Colonic mucosa (tissue), 4 donors: Measurements from ENCODE around the gene DEFB112. TPM values are rescaled to one million over a fixed set of nuclear protein-coding genes. Genes with fewer than 3 reads are reported as not detected.

Source experiments
- DNase-seq: peaks from one replicate; pipeline ENCODE4 v3.0.0-alpha.2; 2020
- H3K27ac ChIP-seq: fragments of 200-600 bp; one replicate; pipeline ENCODE4 v1.8.0; 2021
- H3K27me3 ChIP-seq: fragments of 200-600 bp; one replicate; pipeline ENCODE4 v1.8.0; 2021
- H3K36me3 ChIP-seq: fragments of 200-600 bp; one replicate; pipeline ENCODE4 v1.8.0; 2021
- H3K4me1 ChIP-seq: fragments of 200-600 bp; one replicate; pipeline ENCODE4 v1.8.0; 2021; ENCODE audit warnings: mild to moderate bottlenecking
- H3K4me3 ChIP-seq: fragments of 200-600 bp; one replicate; pipeline ENCODE4 v1.8.0; 2021
- H3K9ac ChIP-seq, 2 donors: one replicate each; pipeline ENCODE4 v1.7.0; 2013; ENCODE audit warnings: control low read depth in 2 of 2, low read depth in 2 of 2, low read length in 2 of 2
- H3K9me3 ChIP-seq: fragments of 200-600 bp; one replicate; pipeline ENCODE4 v1.8.0; 2021
- intact Hi-C: fragments of 100-400 bp; cut with DNase I; formaldehyde crosslinking; loops from one replicate; pipeline ENCODE4 v1.14.1; 2022
- total RNA-seq, 2 donors: library from RNA; stranded (reverse); fragmentation: NEBNext Ultra II Directional in 1 of 2; extraction: Animal tissue kit (Norgen Biotek cat#: 25700) in 1 of 2; gene quantifications; one replicate each; pipeline ENCODE4 v1.2.1, GENCODE V29; 2021
- TF ChIP-seq, protein P1 (sequence below): fragments of 200-600 bp; IDR thresholded peaks from one replicate; pipeline ENCODE4 v1.8.0; 2022; ENCODE audit warnings: antibody characterized with exemption, mild to moderate bottlenecking
- donor health status: healthy.
- donor health status: DM: no; HTN: no; CAD: no.
- donor health status: DM: no; HTN: no; CAD: no.

Gene DEFB112
- total RNA-seq, 2 donors from 2014 or later = not detected

GRCh38 chr6:50030777-50031562 is 18.8 kb downstream of the DEFB112 start:
- no peak for DNase-seq
- no peak overlapping the region for H3K27ac ChIP-seq
- no peaks in the 10 kb centered on the region for H3K36me3 ChIP-seq
- TF ChIP-seq, protein P1, sequence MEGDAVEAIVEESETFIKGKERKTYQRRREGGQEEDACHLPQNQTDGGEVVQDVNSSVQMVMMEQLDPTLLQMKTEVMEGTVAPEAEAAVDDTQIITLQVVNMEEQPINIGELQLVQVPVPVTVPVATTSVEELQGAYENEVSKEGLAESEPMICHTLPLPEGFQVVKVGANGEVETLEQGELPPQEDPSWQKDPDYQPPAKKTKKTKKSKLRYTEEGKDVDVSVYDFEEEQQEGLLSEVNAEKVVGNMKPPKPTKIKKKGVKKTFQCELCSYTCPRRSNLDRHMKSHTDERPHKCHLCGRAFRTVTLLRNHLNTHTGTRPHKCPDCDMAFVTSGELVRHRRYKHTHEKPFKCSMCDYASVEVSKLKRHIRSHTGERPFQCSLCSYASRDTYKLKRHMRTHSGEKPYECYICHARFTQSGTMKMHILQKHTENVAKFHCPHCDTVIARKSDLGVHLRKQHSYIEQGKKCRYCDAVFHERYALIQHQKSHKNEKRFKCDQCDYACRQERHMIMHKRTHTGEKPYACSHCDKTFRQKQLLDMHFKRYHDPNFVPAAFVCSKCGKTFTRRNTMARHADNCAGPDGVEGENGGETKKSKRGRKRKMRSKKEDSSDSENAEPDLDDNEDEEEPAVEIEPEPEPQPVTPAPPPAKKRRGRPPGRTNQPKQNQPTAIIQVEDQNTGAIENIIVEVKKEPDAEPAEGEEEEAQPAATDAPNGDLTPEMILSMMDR = no peak
- H3K9ac ChIP-seq = no peak overlapping the region
- no peaks in the 10 kb centered on the region for H3K27me3 ChIP-seq
- no peaks in the 10 kb centered on the region for H3K9me3 ChIP-seq
- H3K4me1 ChIP-seq = no peaks in the 10 kb centered on the region
- no peak overlapping the region for H3K4me3 ChIP-seq
- intact Hi-C loops = no loop called here

DNA sequence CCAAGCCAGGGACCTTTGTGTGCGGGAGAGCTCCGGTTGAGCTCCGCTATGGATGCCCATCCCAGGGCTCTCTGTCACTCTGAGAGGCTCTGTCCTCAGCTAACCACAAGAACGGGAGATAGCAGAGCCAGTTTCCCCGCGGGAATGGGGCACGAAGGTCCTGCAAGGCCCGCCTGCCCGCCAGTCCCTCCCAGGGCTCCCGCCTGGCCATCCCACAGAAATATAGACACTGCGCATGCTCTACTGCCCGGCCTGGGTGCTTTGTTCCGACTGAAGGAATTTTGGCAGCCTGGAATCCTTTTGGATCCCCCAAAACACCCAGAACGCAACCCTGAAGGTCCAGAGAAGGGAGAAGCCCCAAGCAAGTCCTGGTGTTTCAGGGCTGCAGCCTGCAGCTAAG is 19.4 kb downstream of the DEFB112 start:
- H3K4me1 ChIP-seq = no peaks in the 10 kb centered on the region
- no peaks in the 10 kb centered on the region for H3K36me3 ChIP-seq
- H3K9ac ChIP-seq = no peak overlapping the region
- H3K27ac ChIP-seq = no peak overlapping the region
- no peaks in the 10 kb centered on the region for H3K27me3 ChIP-seq
- no peaks in the 10 kb centered on the region for H3K9me3 ChIP-seq
- H3K4me3 ChIP-seq = no peak overlapping the region
- TF ChIP-seq, protein P1 = no peak
- intact Hi-C loops = no loop called here
- no peak for DNase-seq

DNA sequence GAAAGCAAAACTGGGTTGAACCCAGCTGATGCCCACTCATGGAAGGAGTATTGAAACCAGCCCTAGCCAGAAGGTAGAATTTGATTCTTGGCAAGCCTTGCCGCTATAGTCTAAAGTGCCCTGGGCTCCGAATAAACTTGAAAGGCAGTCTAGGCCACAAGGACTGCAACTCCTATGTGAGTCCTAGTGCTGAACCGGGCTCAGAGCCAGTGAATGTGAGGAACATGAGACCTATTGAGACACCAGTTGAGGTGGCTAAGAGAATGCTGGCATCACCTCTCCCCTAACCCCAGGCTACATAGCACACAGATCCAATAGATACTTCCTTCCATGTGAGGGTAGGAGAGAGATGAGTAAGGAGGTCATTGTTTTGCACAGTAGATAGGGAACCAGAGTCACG is 24.5 kb downstream of the DEFB112 start:
- Histone ChIP-seq H3K4me1 (no peaks in the 10 kb centered on the region), H3K27ac (no peak overlapping the region), H3K4me3 (no peak overlapping the region), H3K36me3 (no peaks in the 10 kb centered on the region), H3K9ac (no peak overlapping the region), H3K9me3 (no peaks in the 10 kb centered on the region), H3K27me3 (no peaks in the 10 kb centered on the region)
- intact Hi-C loops = no loop called here
- TF ChIP-seq, protein P1 = no peak
- DNase-seq = no peak

DNA sequence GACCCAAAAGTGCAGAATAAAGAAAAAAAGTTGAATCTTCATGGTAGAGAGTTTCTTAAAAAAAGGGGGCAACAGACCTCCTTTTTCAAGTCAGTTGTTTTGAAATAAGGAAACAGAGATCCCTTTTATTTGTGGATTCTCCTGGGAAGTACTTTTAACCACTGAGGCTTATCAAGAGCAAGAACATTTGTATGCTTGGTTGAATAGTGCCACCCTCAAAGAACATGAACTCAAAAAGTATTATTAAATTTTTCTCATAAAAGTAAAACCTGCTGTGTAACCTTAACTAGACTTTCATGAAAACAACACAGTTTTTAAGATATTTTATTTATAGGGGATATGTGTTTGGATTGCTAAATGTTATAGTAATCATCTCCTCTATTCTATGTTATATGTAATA is 27.8 kb downstream of the DEFB112 start, which contains the start of gene DEFB110:
DEFB110 (minus strand) TSS at position 101 of the 400 bp plus-strand sequence; CDS start at position 42, 59 bp downstream.
- H3K36me3 ChIP-seq = no peaks in the 10 kb centered on the region
- no peak for DNase-seq
- intact Hi-C loops = no loop called here
- no peak within 1 kb of the TSS for H3K9ac ChIP-seq
- TF ChIP-seq, protein P1 = no peak
- H3K27me3 ChIP-seq = no peaks in the 10 kb centered on the region
- H3K4me3 ChIP-seq = no peak within 1 kb of the TSS
- H3K9me3 ChIP-seq = no peaks in the 10 kb centered on the region
- no peaks in the 10 kb centered on the region for H3K4me1 ChIP-seq
- no peak within 1 kb of the TSS for H3K27ac ChIP-seq

DNA sequence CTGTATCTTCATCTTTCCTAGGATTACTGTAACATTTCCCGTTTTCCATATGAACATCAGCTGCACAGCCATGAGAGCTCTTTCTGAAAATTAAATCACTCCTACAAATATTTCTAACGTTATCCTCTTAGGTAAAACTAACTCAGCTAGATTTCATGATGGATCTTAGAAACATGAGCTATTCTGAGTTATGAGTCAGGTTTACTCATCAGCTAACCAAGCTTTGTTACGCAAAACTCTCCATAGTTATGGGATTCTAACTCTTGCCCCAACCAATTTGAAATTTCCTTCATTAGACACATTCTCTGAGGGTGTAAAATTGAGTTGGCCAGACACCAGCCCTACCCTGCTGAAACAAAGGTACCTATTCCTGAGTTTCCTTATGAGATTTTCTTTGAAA is 41.9 kb downstream of the DEFB112 start:
- no peak overlapping the region for H3K27ac ChIP-seq
- H3K4me3 ChIP-seq = no peak overlapping the region
- no peaks in the 10 kb centered on the region for H3K4me1 ChIP-seq
- DNase-seq = no peak
- TF ChIP-seq, protein P1 = no peak
- no peaks in the 10 kb centered on the region for H3K36me3 ChIP-seq
- H3K9me3 ChIP-seq = no peaks in the 10 kb centered on the region
- no peaks in the 10 kb centered on the region for H3K27me3 ChIP-seq
- intact Hi-C loops = no loop called here
- H3K9ac ChIP-seq = no peak overlapping the region
